Activated CD4-positive, CD25-positive, alpha-beta regulatory T cell (primary cell): Measurements from ENCODE around the gene TPM2.
"Not testable (repeated sequence)": the region's sequence is repeated elsewhere in the genome, so short reads cannot be mapped to it uniquely, and the experiment has no call there.

Experiments
- DNase-seq, 4 experiments: peaks; one replicate each; lab custom pipeline; 2025; lab: John Stamatoyannopoulos, UW

TPM2 gene

GRCh38 chr9:35656348-35656747 is 33.4 kb downstream of the TPM2 start:
- DNase-seq: no peak

- no peak for DNase-seq
Measured at GRCh38 chr9:35653611-35654010, 36.1 kb downstream of the TPM2 start.

- no peak for DNase-seq
Measured at GRCh38 chr9:35652829-35653209, 36.9 kb downstream of the TPM2 start.

DNA sequence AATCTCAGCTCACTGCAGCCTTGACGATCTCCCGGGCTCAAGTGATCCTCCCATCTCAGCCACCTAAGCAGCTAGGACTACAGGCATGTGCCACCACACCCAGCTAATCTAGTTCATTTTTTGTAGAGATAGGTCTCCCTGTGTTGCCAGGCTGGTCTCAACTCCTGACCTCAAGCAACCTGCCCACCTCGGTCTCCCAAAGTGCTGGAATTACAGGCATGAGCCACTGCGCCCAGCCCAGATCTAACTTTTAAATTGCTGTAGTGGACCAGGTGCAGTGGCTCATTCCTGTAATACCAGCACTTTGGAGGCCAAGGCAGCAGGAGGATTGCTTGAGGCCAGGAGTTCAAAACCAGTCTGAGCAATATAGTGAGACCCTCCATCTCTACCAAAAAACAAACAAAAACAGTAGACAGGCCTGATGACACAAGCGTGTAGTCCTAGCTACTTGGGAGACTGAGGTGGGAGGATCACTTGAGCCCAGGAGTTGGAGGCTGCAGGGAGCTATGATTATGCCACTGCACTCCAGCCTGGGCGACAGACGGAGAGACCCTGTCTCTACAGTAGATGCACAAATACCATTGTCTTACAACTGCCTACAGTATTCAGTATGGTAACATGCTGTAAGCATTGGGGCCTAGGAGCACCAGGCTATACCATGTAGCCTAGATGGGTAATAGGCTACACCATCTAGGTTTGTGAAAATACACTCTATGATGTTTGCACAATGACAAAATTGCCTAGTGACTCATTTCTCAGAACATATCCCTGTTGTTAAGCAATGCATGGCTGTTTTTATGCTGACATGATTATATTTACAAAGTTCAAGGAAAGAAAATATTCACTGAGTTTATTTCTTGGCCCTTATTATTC is 37.5 kb downstream of the TPM2 start:
- no peak for DNase-seq

DNA sequence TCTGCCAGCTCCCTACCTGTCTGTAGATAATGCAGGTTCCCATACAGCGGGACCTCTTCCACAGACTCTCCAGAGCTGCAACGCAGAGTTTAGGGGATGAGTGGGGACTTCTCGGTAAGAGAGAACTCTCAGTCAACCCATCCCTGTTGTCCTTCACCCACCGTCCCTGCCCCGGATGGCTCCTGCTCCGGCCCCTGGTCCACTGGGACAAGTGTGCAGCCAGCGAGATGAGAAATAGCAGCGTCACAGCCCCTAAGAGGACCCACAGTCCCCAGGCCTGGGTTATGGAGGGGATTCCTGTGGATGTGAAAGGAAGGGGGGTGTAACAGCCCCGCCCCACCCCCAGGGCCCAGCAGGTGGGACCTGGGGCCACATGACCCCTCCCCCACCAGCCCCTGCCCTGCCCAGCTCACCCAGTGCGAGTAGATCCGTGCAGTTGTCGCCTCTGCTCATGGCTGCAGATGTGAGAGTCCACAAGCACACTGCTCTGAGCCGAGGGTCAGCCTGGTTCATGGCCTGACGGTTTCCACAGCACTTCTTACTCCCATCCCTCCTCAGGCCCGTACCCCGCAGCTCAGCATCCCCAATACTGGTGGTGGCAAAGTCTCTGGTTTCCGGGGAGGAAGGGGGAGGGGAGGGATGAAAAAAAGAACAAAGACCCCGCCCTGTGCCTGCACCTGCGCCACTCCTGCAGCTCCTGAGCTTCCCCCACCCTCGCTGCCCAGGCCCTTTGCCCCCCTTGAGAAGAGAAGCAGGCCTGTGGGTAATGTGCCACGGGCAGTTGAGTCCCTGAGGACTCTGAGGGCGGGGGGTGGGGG is 39.2 kb downstream of the TPM2 start, which contains the start of gene SIT1:
TSS of gene SIT1 (minus strand) at position 591 of the 818 bp plus-strand sequence. CDS start at position 513, 78 bp downstream.
- DNase-seq: peak in 1 of 4 experiments; percentile 19

DNA sequence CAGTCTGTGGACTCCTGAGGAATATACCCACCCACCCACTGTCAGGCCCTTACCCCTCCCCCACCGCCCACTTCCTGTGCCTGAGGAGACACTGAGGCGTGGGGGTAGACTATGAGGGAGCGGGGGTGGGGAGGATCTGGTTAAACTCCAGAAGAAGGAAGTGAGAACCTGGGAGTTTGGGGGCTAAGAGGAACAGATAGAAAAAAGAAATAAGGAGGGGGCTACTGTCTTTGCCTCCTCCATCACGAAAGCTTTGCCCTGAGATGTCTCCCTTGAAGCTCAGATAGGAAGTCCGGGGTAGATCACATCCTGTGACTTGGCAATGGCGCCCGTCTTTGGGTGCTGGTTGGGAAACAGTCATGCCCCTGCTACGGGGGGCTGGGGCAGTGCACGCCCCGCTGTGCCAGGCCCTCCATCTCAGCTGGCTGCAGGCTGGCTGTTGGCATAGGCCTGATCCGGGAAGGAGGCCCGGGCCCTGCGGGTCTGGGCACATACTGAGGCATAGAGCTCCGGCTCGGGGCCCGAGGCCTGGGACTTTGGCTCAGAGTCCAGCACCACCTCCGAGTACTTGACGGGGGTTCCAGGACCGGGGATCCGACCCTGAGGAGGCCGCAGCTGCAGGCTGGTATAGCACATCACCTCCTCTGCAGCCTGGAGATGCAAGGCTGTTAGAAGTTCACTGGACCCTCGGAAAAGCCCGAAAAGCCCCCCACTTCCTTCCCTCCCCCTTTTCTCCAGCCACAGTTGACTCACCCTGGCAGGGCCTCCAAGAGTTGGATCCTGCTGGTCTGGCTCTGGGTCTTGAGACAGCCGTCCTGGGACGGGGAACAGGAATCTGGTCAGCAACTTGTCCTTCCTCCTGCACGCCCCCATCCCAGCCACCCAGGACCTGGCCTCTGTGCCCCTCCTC is 40.0 kb downstream of the TPM2 start:
- DNase-seq: peak in 2 of 4 experiments; percentile 30 to 39

DNA sequence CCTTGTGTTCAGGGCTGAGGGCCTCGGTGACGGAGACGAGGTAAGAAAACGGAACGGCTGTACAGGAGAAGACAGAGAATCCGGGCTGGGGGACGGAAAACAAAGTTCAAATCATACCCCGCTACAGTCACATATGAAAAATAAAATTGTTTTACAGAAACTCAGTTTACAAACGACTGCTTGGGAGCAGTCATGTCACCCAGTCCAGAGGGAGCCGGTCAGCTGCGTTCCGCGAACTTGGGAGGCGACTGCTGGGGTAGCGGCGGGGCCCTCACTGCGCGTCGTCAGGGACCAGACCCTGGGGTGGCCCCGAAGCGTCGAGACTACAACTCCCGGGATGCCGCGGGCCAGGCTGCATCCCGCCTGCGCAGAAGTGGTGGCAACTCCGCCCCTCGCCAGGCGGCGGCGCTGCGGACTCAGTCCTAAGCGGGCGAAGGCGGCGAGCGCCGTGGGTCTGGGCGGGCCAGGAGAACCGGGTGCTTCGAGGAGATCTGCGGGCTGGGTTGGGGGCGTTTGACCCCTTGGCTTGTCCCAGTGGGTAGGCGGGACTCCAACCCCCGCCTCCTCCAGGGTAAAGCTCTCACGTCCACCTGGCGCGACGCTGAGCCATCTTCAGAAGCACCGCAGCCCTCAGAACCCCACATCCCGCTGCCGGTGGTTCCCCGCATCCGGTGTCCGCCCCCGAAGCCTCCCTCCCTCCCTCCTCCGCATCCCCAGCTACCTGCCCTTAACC is 43.0 kb downstream of the TPM2 start:
- peak; percentile 79 to 87 (median 84) for DNase-seq

DNA sequence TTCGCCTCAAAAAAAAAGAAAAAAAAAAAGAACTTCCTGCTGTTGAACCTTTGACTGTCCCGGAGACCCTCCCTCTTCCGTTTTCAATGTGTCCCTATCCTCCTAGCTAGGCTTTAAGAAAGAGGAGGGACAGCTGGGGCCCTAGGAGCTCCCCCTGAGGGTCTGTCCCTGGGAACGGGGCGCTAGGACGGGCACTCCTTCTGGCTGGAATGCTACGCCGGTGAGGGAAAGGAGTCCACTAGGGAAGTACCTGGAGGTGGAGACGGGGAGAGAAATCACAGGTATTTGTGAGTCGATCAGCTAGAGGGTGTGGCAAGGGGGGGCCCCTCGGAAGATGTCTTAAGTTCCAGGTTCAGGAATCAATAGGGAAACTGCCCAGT is 43.6 kb downstream of the TPM2 start:
- no peak for DNase-seq

GRCh38 chr9:35645736-35646135 is 44.0 kb downstream of the TPM2 start:
- not testable (repeated sequence) for DNase-seq

DNA sequence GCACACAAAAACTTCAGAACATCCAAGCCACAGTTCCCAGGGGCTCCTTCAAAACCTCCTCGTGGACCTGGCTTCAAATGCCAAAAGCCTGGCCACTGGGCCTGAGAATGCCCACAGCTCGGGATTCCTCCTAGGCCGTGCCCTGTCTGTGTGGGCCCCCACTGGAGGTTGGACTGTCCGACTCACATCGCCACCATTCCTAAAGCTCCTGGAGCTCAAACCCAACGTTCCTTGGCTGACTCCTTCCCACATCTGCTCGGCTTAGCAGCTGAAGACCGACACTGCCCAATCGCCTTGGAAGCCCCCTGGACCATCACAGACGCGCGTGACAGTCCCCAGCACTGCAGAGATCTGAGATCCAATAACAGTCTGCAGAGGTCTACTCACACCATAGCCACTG is 46.7 kb downstream of the TPM2 start:
- DNase-seq: no peak

GRCh38 chr9:35641478-35641877 is 48.2 kb downstream of the TPM2 start:
- not testable (repeated sequence) for DNase-seq

- DNase-seq: not testable (repeated sequence)
Measured at GRCh38 chr9:35640431-35640830, 49.3 kb downstream of the TPM2 start.

GRCh38 chr9:35639631-35640030 is 50.1 kb downstream of the TPM2 start:
- no peak for DNase-seq

DNA sequence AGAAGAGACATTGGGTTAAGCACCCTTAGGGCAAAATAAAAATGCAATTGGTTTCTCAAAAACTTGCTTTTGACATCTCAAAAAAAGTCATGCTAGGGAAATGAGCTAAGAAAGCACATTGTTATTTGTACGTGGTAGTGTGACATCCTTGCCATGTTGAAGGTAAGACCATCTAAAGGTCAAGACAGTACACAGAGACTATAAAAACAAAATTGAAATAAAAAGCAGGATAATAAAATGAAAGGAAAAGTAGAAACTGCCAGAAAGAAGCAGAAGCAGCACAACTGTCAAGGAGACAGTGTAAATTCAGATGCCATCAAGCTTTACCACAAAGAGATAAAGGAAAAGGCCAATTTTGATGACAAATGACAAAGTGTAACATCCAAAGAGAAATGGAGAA is 50.5 kb downstream of the TPM2 start:
- DNase-seq: not testable (repeated sequence)

- DNase-seq: not testable (repeated sequence)
Measured at GRCh38 chr9:35638751-35639150, 51.0 kb downstream of the TPM2 start.

DNA sequence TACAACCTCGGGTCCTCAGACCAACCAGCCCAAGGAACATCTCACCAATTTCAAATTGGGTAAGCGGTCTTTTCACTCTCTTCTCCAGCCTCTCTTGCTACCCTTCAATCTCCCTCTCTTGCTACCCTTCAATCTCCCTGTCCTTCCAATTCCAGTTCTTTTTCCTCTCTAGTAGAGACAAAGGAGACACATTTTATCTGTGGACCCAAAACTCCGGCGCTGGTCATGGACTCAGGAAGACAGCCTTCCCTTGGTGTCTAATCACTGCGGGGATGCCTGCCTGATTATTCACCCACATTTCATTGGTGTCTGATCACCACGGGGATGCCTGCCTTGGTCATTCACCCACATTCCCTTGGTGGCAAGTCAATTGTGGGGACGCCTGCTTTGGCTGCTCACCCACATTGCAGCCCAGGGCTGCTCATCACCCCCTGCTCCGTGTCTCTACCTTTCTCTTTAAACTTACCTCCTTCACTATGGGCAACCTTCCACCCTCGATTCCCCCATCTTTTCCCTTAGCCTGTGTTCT is 52.2 kb downstream of the TPM2 start:
- DNase-seq: not testable (repeated sequence)

DNA sequence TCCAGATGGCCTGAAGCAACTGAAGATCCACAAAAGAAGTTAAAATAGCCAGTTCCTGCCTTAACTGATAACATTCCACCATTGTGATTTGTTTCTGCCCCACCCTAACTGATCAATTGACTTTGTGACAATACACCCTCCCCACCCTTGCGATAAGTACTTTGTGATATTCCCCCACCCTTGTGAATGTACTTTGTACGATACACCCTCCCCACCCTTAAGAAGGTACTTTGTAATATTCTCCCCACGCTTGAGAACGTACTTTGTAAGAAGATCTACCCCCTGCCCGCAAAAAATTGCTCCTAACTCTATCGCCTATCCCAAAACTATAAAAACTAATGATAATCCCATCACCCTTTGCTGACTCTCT is 52.9 kb downstream of the TPM2 start:
- not testable (repeated sequence) for DNase-seq

- DNase-seq: no peak
Measured at GRCh38 chr9:35636135-35636876, 53.4 kb downstream of the TPM2 start.

- no peak for DNase-seq
Measured at GRCh38 chr9:35635730-35636129, 54.0 kb downstream of the TPM2 start.
